SIG-M5 treated with dmso at 0.1 percent for 504 hours (cell line): ENCODE results near the gene DIP2B.
"Not testable (repeated sequence)": the region's sequence is repeated elsewhere in the genome, so short reads cannot be mapped to it uniquely, and the experiment has no call there.

ENCODE experiments used
- DNase-seq: peaks from one replicate; lab custom pipeline; 2025; ENCODE audit not compliant: unreplicated experiment; lab: John Stamatoyannopoulos, UW

Gene DIP2B

DNA sequence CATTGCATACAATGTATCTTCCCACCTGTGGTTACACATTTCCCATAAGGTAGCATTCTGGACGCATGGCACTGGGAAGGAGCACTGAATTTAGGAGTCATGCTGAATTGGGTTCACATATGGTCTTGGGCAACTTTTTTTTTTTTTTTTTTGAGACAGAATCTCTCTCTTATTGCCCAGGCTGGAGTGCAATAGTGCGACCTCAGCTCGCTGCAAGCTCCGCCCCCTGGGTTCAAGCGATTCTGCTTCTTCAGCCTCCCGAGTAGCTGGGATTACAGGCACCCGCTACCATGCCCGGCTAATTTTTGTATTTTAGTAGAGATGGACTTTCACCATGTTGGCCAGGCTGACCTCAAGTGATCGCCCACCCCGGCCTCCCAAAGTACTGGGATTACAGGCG, 13.3 kb downstream of the DIP2B start:
- DNase-seq: no peak

GRCh38 chr12:50519353-50519752, 14.6 kb downstream of the DIP2B start:
- no peak for DNase-seq

- DNase-seq: no peak
Measured at GRCh38 chr12:50520416-50521207, 15.8 kb downstream of the DIP2B start.

GRCh38 chr12:50521781-50522180, 17.0 kb downstream of the DIP2B start:
- DNase-seq: not testable (repeated sequence)

DNA sequence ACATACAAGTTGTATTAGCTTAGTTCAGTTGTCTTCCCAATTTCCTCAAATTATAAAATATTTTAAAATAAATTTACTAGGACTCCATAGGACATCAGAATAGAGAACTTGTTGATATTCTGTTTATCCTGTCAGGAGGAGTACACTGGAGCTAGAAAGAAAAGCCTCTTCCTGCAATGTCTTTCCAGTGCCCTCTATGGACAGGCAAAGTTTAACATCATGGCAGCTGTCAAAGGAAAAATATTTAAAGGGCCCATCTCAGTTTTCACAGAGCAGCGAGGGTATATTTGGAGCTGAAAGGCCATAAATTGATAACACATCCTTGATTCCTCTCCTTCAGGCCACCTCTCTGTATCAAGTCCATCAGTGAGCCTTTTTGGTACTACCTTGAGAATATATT, 19.0 kb downstream of the DIP2B start:
- no peak for DNase-seq

DNA sequence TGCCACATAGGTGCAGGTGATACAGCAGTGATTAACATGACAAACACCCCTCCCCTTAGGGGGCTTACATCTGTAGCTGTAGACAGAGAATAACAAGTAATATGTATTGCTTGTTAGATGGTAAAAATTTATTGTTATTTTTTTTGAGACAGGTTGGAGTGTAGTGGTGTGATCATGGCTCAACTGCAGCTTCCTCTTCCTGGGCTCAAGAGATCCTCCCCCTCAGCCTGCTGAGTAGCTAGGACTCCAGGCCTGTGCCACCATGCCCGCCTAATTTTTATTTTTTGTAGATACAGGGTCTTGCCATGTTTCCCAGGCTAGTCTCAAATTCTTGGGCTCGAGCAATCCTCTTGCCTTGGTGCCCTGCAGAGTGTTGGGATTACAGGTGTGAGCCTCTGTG, 19.8 kb downstream of the DIP2B start:
- no peak for DNase-seq

DNA sequence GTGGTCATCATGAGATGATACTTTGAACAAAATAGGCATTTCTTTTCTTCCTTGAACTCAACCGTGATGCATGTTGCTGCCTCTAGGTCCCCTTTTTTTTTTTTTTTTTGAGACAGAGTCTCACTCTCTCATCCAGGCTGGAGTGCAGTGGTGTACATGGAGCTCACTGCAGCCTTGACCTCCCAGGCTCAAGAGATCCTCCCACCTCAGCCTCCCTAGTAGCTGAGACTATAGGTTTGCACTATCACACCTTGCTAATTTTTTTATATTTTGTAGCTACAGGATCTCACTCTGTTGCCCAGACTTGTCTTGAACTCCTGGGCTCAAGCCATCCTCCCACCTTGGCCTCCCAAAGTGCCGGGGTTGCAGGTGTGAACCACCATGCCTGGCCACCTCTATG, 20.6 kb downstream of the DIP2B start:
- no peak for DNase-seq

DNA sequence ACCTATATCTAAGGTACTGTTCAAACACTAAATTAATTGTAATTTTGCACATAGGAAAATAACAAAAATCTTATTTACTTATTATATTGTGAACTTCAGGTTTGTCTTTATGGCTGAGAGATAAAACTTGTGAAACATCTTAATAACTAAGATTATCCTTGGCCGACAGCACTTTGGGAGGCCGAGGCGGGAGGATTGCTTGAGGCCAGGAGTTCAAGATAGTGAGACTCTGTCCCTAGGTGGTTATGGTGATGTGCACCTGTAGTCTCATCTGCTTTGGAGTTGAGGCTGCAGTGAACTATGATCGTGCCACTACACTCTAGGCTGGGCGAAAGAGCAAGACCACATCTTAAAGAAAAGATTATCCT, 22.6 kb downstream of the DIP2B start:
- no peak for DNase-seq

GRCh38 chr12:50528800-50529199, 24.0 kb downstream of the DIP2B start:
- DNase-seq: no peak

- no peak for DNase-seq
Measured at GRCh38 chr12:50529345-50529744, 24.6 kb downstream of the DIP2B start.

DNA sequence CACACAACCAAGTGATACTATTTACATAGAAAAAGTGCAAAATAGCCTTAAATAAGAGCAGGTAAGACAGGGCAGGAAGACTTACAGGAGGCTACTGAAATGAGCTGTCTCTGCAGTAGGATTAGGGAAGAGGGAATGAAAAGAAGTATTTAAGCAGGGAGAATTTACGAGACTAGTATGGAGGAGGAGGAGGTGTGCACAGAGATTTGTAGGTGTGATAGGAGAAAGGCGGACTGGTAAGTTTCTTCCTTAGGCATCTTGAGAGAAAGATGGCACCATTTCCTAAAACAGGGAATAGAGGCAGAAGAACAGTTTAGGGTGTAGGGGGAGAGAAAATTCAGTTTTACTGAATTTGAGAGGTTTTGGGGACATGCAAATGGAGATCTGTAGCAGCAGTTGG, 25.7 kb downstream of the DIP2B start:
- DNase-seq: no peak

- no peak for DNase-seq
Measured at GRCh38 chr12:50533203-50533584, 28.4 kb downstream of the DIP2B start.

DNA sequence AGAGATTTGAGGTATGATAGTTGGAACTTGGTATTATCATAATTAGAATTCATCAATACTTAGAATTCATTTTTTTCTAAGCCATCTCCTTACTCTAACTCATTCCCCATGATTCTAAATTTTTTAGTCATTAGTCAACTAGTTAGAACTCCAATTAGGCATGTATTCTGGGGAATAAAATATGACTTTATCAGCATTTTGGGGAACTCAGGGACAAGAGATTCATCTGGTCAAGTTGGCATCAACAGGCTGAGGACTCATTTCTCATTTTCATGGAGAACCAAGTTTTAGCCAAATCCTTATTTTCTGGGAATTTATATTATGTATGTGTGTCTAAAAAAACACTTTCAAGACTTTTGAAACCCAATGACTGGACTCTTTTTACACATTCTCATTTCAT, 29.2 kb downstream of the DIP2B start:
- no peak for DNase-seq

GRCh38 chr12:50536831-50537537, 32.2 kb downstream of the DIP2B start:
- no peak for DNase-seq

DNA sequence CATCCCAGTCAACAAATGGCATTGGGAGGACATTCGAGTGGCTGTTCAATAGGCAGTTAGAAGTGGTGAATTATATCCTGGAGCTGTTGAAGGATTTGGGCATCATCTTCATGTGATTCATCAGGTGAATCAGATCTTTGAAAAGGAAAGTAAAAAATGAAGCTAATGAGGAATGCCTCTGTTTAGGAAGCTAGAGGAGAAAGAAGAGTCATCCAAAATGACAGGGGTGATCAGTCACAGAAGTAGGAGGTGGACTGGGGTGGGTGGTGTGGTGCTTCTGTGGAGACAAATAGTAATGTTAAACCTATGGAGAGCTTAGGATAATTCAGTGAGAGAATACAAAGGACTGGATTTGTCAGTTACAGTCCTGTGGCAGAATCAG, 32.7 kb downstream of the DIP2B start:
- DNase-seq: no peak

DNA sequence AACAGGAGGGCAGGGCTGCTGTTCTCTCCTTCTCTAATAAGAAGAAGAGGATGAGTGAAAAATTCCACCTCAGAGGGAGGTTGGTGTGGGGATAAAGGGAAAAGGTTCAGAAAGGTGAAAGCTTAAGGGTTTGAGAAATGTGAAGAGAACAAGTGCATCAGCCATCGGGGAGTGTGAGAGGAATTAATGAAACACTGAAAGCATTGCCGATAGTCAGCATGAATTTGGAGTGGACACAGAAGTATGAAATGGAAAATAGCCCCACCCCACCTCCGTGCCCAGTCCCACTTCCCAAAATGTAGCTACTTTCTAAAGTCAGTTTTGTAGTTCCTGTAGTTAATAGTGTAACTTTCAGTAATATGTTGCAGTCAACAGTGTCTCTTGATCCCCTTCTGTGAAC, 33.4 kb downstream of the DIP2B start:
- DNase-seq: peak; percentile 41

- no peak for DNase-seq
Measured at GRCh38 chr12:50541139-50541538, 36.4 kb downstream of the DIP2B start.

GRCh38 chr12:50542448-50542847, 37.7 kb downstream of the DIP2B start:
- DNase-seq: peak; percentile 48

DNA sequence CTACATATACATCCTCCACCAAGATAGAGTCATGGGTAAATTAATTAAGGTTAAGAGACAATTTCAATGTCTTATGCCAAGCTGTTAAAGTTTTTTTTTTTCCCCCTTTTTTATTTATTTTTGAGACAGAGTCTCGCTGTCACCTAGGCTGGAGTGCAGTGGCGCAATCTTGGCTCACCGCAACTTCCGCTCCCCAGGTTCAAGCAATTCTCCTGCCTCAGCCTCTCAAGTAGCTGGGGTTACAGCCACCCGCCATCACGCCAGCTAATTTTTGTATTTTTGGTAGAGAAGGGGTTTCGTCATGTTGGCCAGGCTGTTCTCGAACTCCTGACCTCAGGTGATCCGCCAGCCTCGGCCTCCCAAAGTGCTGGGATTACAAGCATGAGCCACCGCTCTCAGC, 38.4 kb downstream of the DIP2B start:
- DNase-seq: not testable (repeated sequence)

- no peak for DNase-seq
Measured at GRCh38 chr12:50545213-50545612, 40.4 kb downstream of the DIP2B start.

- DNase-seq: no peak
Measured at GRCh38 chr12:50545786-50546185, 41.0 kb downstream of the DIP2B start.

GRCh38 chr12:50546441-50547318, 41.9 kb downstream of the DIP2B start:
- DNase-seq: no peak
